SK-N-MC (cell line): ENCODE measurements around the gene MAGI1.

Experiments
- EZH2 ChIP-seq: fragments of 200-600 bp; sonication (generic); IDR thresholded peaks from one replicate; pipeline ENCODE4 v1.6.1; 2017; ENCODE audit warnings: antibody characterized with exemption
- FOXP2 ChIP-seq: optimal IDR thresholded peaks from 2 replicates; pipeline ENCODE3; 2011; ENCODE audit warnings: mild to moderate bottlenecking, moderate library complexity; ENCODE audit not compliant: insufficient read depth; ENCODE audit errors: extremely low read length, control extremely low read depth
- POLR2AphosphoS5 ChIP-seq: IDR thresholded peaks from 2 replicates; pipeline ENCODE4 v1.6.1; 2012; ENCODE audit warnings: mild to moderate bottlenecking, low read depth, low read length, borderline replicate concordance

GRCh38 chr3:66023229-66023628, 15.5 kb downstream of the MAGI1 start:
- TF ChIP-seq POLR2AphosphoS5 (no peak), EZH2 (no peak), FOXP2 (no peak)
